Transverse colon (tissue), 4 donors: ENCODE measurements around the gene SESN1.

Experiments used
- CTCF ChIP-seq, 5 experiments: fragments of 200-600 bp in 3 of 5; fragments of 450-650 bp in 2 of 5; sonication (generic) in 3 of 5; IDR thresholded peaks; 1 replicate in 2 of 5; 2 replicates in 3 of 5; pipeline ENCODE4 v1.5.1; 2016 to 2017; ENCODE audit warnings: antibody characterized with exemption in 5 of 5, inconsistent platforms in 3 of 5, mild to moderate bottlenecking in 2 of 5, moderate library complexity in 1 of 5
- EP300 ChIP-seq: sonication (generic); formaldehyde crosslinking; IDR thresholded peaks from one replicate; pipeline ENCODE4 v1.6.1; 2017; ENCODE audit warnings: antibody characterized with exemption, low read depth
- POLR2A ChIP-seq: fragments of 450-650 bp; IDR thresholded peaks from one replicate; pipeline ENCODE4 v1.6.1; 2016; ENCODE audit warnings: antibody characterized with exemption, mild to moderate bottlenecking, moderate library complexity
- POLR2AphosphoS5 ChIP-seq, 3 donors: sonication (generic); formaldehyde crosslinking; IDR thresholded peaks; one replicate each; pipeline ENCODE4 v1.6.1; 2016; ENCODE audit warnings: antibody characterized with exemption in 3 of 3

GRCh38 chr6:109051301-109052017 is 43.2 kb downstream of the SESN1 start:
- TF ChIP-seq CTCF (IDR thresholded peaks at IDR 0.05) (no peak), POLR2A (no peak), POLR2AphosphoS5 (IDR thresholded peaks at IDR 0.05) (no peak), EP300 (no peak)
